C4-2B (cell line): ENCODE data around the gene RSBN1.

ENCODE experiments used
- H3K27ac ChIP-seq: fragments of 450-650 bp; 2 replicates; pipeline ENCODE4 v1.5.1; 2017
- CTCF ChIP-seq: fragments of 450-650 bp; conservative IDR thresholded peaks from 2 replicates; pipeline ENCODE4 v1.5.1; 2017; ENCODE audit warnings: mild to moderate bottlenecking
- ZFX ChIP-seq: fragments of 450-650 bp; IDR thresholded peaks from 2 replicates; pipeline ENCODE4 v1.6.1; 2017

RSBN1 gene

GRCh38 chr1:113787663-113788062 is 24.6 kb downstream of the RSBN1 start:
- TF ChIP-seq CTCF (no peak), ZFX (no peak)
- H3K27ac ChIP-seq, result no peak overlapping the region

- H3K27ac ChIP-seq, result no peak overlapping the region
- TF ChIP-seq ZFX (no peak), CTCF (no peak)
Measured at GRCh38 chr1:113786069-113786468, 26.2 kb downstream of the RSBN1 start.

GRCh38 chr1:113784104-113784779 is 28.0 kb downstream of the RSBN1 start:
- H3K27ac ChIP-seq, result no peak overlapping the region
- TF ChIP-seq CTCF (no peak), ZFX (no peak)

DNA sequence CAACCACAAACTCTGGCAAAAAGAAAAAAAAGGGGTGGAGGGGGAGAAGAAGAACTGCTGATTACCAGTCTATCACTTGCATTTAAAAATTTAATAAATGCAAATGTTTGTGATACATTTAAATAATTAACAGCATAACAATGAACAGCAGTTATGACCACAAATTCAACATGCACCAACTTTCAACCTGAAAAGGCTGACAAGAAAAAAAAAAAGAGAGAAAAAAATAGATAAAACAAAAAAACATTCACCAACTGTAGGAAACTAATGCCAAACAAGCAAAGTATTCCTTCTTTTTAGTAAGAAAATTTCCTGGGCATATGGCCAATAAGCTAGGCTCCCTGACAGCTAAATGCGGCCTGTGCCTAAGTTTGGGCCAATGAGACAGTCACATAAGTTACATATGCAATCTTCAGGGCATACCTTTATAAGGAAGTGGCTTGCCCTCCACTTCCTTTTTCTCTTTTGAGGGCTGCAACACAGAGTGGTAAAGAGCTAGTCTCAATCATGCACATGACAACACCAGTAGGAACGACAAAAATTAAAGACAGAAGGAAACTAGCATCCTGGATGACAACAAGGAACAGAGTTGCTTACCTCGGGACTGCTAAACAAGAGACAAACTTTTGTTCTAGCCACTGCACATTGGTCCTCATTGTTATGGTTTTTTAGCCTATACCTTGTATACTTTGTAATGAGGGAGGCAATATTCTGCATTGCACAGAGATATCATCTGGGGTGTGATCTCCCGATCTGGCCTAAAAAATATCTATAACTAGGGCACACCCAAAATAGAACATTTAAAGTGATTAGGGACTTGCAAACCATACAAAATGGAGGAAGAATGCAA is 28.8 kb downstream of the RSBN1 start:
- TF ChIP-seq ZFX (no peak), CTCF (no peak)
- no peak overlapping the region for H3K27ac ChIP-seq

GRCh38 chr1:113782406-113782805 is 29.9 kb downstream of the RSBN1 start:
- no peak for TF ChIP-seq CTCF
- TF ChIP-seq ZFX, result no peak
- H3K27ac ChIP-seq, result no peak overlapping the region

- TF ChIP-seq ZFX, result no peak
- no peak for TF ChIP-seq CTCF
- no peak overlapping the region for H3K27ac ChIP-seq
Measured at GRCh38 chr1:113780374-113781146, 31.7 kb downstream of the RSBN1 start.

DNA sequence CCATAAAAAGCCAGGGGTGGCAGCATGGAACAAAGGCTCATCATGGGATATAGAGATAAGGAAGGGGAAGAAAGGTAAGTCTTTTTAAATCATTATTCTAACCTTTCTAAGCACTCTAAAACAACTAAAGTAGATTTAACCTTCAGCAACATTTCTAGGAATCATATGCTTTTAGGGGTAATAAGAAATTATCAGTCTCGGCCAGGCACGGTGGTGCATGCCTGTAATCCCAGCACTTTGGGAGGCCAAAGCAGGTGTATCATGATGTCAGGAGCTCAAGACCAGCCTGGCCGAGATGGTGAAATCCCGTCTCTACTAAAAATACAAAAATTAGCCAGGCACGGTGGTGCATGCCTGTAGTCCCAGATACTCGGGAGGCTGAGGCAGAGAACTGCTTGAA is 32.7 kb downstream of the RSBN1 start:
- TF ChIP-seq ZFX (no peak), CTCF (no peak)
- H3K27ac ChIP-seq, result no peak overlapping the region
